ENCODE results near the gene PHLDB3.

The PHLDB3 gene

DNA sequence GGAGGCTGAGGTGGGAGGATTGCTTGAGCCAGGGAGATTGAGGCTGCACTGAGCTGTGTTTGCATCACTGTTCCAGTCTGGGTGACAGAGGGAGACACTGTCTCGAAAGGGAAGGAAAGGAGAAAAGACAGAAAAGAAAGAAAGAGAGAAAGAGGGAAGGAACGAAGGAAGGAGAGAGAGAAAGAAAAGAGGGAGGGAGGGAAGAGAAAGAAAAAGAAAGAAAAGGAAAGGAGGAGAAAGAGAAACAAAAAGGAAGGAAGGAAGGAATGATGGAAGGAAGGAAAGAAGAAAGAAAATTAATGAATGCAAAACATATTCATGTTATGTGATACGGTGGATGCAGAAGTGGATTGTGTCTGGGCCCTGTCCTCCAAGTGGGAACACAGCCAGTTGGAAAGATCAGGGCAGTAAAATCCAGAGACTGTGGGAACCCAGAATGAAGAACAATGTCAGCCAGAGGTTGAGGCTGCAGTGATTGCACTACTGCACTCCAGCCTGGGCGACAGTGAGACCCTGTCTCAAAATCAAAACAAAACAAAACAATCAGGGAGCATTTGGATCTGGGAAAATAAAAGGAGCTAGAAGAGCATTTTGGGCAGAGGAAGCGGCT is 6.2 kb downstream of the PHLDB3 start:
- TF ChIP-seq, protein P1, sequence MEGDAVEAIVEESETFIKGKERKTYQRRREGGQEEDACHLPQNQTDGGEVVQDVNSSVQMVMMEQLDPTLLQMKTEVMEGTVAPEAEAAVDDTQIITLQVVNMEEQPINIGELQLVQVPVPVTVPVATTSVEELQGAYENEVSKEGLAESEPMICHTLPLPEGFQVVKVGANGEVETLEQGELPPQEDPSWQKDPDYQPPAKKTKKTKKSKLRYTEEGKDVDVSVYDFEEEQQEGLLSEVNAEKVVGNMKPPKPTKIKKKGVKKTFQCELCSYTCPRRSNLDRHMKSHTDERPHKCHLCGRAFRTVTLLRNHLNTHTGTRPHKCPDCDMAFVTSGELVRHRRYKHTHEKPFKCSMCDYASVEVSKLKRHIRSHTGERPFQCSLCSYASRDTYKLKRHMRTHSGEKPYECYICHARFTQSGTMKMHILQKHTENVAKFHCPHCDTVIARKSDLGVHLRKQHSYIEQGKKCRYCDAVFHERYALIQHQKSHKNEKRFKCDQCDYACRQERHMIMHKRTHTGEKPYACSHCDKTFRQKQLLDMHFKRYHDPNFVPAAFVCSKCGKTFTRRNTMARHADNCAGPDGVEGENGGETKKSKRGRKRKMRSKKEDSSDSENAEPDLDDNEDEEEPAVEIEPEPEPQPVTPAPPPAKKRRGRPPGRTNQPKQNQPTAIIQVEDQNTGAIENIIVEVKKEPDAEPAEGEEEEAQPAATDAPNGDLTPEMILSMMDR (IDR thresholded peaks at IDR 0.05; ENCODE audit: extremely low read depth, insufficient read depth, missing control alignments), result no peak
- in situ Hi-C loops (cut with MboI; ENCODE audit: low pct_unique_long_range_greater_than_20kb, low sequenced_read_pairs, unreplicated experiment), result no loop called here

DNA sequence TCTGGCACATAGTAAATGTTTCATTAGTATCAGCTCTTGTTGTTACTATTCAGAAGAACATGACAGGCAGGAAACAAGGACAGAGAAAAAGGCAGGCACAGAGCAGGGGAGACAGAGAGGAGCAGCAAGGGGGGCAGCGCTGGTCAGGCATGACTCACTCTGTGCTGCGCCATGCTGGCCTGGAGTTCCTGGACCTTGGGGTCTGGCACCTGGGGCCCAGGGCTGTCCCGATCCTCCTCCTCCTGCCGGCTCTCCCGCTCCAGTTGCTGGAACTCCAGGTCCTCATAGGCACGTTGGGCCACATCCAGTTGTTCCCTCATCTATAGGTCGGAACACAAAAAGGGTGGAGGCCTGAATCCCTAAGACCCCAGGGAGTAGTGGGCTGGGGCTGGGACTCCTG is 7.6 kb downstream of the PHLDB3 start:
- TF ChIP-seq, protein P1 (IDR thresholded peaks at IDR 0.05; ENCODE audit: extremely low read depth, insufficient read depth, missing control alignments), result no peak
- in situ Hi-C loops (cut with MboI; ENCODE audit: low pct_unique_long_range_greater_than_20kb, low sequenced_read_pairs, unreplicated experiment), result no loop called here
- DNase-seq (ENCODE audit: low spot score), result no peak

More for the DNA sequence above, 6.2 kb downstream of the PHLDB3 start:
- no peak for DNase-seq (ENCODE audit: low spot score)

DNA sequence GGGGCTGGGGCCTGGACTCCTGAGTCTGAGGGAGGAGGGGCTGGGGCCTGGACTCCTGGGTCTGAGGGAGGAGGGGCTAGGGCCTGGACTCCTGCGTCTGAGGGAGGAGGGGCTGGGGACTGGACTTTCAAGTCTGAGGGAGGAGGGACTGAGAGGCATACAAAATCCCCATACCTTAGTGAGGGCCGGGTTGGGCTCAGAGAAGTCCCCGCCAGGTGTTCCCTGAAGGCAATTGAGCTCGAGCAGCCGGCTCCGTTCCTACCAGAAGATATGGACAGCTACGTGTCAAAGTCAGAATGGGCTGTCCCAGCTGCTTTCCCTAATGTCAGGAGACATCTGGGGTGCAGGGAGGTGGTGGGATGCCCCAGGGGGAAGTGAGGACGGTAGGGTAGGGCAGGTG is 9.5 kb downstream of the PHLDB3 start:
- in situ Hi-C loops (cut with MboI; ENCODE audit: low pct_unique_long_range_greater_than_20kb, low sequenced_read_pairs, unreplicated experiment), result no loop called here
- DNase-seq (ENCODE audit: low spot score), result no peak
- TF ChIP-seq, protein P1 (IDR thresholded peaks at IDR 0.05; ENCODE audit: extremely low read depth, insufficient read depth, missing control alignments), result no peak

DNA sequence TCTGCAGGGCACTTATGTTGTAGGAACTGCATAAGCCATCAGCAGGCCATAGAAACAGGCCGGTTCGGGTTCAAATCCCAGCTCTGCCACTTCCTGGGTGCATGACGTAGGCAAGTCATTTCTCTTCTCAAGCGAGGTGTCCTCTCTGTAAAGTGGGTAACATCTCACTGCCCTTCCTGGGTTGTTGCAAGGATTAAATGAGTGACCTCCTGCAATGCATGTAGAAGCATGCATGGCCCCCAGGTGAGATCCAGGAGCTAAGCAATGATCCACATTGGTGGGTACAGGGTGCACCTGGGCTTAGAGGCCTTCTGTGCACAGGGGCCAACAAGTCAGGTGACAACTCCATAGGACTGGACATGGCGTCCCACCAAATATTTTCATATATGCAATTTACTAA is 13.8 kb downstream of the PHLDB3 start:
- no peak for DNase-seq (ENCODE audit: low spot score)
- TF ChIP-seq, protein P1 (IDR thresholded peaks at IDR 0.05; ENCODE audit: extremely low read depth, insufficient read depth, missing control alignments), result no peak
- in situ Hi-C loops (cut with MboI; ENCODE audit: low pct_unique_long_range_greater_than_20kb, low sequenced_read_pairs, unreplicated experiment), result no loop called here

DNA sequence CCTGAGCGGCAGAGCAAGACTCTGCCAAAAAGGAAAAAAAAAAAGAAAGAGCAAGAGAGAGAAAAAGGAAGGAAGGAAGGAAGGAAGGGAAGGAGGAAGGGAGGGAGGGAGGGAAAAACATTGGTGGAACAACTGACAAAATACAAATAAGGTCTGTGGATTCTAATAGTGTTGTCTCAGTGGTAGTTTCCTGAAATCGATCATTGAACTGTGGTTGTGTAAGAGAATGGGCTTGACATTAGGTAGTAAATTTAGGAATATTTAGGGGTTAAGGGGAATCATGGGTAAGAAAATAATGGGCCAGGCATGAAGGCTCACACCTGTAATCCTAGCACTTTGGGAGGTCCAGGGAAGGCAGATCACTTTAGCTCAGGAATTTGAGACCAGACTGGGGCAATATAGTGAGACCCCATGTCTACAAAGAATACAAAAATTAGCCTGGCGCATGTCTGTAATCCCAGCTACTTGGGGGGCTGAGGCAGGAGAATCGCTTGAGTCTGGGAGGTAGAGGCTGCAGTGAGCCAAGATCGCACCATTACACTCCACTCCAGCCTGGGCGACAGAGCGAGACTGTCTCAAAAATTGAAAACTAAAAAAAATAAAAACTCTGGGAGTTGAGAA is 14.5 kb downstream of the PHLDB3 start:
- TF ChIP-seq, protein P1 (IDR thresholded peaks at IDR 0.05; ENCODE audit: extremely low read depth, insufficient read depth, missing control alignments), result no peak

DNA sequence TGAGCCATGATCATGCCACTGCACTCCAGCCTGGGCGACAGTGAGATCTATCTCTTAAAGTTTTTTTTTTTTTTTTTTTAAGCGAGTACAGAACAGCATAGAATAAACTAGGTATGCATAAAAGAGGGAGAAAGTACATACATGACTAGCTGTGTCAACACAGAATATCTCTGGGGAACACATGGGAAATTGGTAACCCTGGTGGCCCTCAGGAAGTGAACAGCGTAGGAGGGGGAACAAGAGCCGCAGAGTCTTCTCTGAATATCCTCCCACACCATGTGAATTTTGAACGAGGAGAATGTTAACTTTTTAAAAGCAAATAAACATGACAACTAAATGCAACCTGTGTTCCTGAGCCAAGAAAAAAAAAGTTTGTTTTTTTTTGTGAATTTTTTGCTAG is 15.2 kb downstream of the PHLDB3 start:
- TF ChIP-seq, protein P1 (IDR thresholded peaks at IDR 0.05; ENCODE audit: extremely low read depth, insufficient read depth, missing control alignments), result no peak
- DNase-seq (ENCODE audit: low spot score), result peak; percentile 71
- in situ Hi-C loops (cut with MboI; ENCODE audit: low pct_unique_long_range_greater_than_20kb, low sequenced_read_pairs, unreplicated experiment), result no loop called here

More for the DNA sequence above, 14.5 kb downstream of the PHLDB3 start:
- in situ Hi-C loops (cut with MboI; ENCODE audit: low pct_unique_long_range_greater_than_20kb, low sequenced_read_pairs, unreplicated experiment), result no loop called here
- no peak for DNase-seq (ENCODE audit: low spot score)
